OCI-LY7 (cell line): ENCODE data around the gene CACNA1H.

Source experiments
- EZH2phosphoT487 ChIP-seq: fragments of 200-600 bp; sonication (generic); IDR thresholded peaks from 2 replicates; pipeline ENCODE4 v1.6.1; 2018; ENCODE audit warnings: low read depth, borderline replicate concordance, mild to moderate bottlenecking, mixed run types, antibody characterized with exemption, low read length, moderate library complexity, mixed read lengths
- TF ChIP-seq, protein P1 (sequence below): fragments of 200-600 bp; sonication (generic); conservative IDR thresholded peaks from 2 replicates; pipeline ENCODE4 v1.5.1; 2014; ENCODE audit warnings: mild to moderate bottlenecking, antibody characterized with exemption, low read length, moderate library complexity, mixed read lengths

DNA sequence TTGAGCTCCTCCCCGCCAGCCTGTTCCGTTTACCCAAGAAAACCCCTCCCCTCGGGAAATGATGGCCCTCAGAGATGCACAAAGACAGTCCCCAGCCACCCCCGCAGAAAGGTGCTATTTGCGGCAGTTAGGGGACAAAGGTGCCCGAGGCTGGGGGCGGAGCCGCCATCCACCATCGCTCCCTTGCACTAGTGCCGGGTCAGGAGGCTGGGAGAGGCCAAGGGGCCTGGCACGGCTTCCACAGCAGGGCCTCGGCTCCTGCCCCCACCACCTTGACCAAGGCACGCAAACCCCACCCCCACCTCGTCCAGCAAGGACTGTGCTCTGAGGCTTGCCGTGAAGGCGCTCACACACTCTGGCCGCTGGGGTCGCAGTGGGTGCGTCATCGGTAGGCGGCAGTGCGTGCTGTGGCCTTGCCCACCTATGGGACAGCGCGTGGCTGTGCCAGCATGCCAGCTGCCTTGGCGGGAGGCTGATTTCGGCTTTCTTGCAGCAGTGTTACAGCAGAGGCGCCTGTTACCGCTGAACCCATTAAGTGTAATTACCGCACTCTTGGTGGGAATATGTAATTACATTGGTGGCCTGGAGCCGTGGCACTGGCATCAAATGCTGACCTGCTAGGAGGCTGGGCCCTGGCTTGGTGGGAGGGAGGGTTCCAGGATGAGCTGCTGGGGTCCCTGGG lies 40.4 kb downstream of the CACNA1H start:
- TF ChIP-seq, protein P1, sequence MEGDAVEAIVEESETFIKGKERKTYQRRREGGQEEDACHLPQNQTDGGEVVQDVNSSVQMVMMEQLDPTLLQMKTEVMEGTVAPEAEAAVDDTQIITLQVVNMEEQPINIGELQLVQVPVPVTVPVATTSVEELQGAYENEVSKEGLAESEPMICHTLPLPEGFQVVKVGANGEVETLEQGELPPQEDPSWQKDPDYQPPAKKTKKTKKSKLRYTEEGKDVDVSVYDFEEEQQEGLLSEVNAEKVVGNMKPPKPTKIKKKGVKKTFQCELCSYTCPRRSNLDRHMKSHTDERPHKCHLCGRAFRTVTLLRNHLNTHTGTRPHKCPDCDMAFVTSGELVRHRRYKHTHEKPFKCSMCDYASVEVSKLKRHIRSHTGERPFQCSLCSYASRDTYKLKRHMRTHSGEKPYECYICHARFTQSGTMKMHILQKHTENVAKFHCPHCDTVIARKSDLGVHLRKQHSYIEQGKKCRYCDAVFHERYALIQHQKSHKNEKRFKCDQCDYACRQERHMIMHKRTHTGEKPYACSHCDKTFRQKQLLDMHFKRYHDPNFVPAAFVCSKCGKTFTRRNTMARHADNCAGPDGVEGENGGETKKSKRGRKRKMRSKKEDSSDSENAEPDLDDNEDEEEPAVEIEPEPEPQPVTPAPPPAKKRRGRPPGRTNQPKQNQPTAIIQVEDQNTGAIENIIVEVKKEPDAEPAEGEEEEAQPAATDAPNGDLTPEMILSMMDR: no peak
- no peak for TF ChIP-seq EZH2phosphoT487
